Fibroblast of skin of scalp (primary cell): ENCODE results near the gene CFAP43.
"Not testable (repeated sequence)": the region's sequence is repeated elsewhere in the genome, so short reads cannot be mapped to it uniquely, and the experiment has no call there.

Experiments
- DNase-seq: peaks from one replicate; pipeline ENCODE4 v3.0.0-alpha.2; 2013

Gene CFAP43

DNA sequence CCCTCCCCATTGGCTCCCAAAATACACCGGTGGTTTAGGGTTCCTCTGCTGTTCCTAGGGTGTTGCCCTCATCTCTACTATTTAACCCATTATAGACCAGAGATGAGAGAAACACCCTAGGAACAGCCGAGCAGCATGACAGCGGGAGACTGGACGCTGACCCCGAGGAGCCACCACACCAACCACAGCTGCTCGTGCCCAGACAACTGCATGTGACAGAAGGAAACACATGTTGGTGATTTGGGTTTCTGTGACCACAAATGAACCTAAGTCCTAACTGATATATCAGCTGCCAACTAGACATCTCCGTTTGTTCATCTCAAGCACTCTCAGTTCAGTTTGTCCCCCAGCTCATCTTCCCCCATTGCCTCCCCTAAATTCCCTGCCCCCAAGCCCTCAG lies 13.4 kb downstream of the CFAP43 start:
- DNase-seq, result no peak

GRCh38 chr10:104216631-104217030 lies 15.5 kb downstream of the CFAP43 start:
- DNase-seq, result no peak

DNA sequence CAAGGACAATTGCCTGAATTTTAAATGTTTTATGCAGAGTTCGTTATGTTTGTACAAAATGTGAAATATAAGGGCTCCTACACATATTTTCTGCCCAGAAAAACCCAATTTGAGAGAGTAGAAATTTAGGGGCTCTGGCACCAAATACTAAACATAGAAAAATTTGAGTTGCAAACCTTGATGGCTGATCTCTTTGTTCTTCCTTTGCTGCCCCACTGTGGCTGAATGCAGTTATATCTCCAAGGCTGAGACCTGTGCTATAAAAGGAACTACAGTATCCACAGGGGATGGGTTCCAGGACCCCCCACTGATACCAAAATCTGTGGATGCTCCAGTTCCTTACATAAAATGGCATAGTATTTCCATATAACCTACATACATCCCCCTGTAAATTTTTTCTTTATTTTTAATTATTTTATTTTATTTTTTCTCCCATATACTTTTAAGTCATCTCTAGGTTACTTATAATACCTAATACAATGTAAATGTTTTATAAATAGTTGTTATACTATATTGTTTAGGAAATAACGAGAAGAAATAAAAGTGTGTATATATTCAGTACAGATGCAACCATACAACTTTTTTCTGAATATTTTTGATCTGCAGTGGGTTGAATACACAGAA lies 22.5 kb downstream of the CFAP43 start:
- DNase-seq, result peak; percentile 50

DNA sequence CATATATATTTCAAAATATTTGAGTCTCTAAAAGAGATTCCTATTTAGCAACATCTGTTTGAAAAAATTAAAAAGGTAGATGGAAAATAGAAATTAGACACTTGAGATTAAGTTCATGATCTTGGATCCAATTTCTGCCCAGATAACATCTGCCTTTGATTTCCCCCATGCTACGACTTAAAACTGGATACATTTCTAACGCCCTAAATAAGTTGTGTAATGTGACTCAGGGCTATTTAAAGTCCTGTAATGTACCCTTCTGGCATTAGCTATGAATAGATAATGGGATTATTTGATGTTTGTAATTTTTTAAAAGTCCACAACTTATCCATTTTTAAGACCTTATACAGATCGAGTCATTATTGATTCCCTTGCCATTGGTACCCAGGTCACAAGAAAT lies 23.4 kb downstream of the CFAP43 start:
- no peak for DNase-seq

DNA sequence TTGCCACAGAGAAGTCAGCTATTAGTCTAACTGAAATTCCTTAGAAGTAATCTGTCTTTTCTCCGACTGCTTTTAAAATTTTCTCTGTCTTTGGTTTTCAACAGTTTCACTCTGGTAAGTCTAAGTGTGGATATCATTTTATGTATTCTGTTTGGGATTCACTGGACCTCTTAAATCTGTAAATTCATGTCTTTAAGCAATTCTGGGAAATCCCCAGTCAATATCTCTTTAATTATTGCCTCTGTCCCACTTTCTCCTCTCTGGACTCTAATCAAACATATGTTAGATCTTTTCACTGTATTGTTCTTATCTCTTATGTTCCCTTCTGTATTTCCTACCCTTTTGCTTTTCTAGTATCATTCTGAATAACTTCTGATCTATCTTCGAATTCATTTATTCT lies 29.9 kb downstream of the CFAP43 start:
- no peak for DNase-seq

- peak; percentile 17 for DNase-seq
Measured at GRCh38 chr10:104201636-104202035, 30.5 kb downstream of the CFAP43 start.

DNA sequence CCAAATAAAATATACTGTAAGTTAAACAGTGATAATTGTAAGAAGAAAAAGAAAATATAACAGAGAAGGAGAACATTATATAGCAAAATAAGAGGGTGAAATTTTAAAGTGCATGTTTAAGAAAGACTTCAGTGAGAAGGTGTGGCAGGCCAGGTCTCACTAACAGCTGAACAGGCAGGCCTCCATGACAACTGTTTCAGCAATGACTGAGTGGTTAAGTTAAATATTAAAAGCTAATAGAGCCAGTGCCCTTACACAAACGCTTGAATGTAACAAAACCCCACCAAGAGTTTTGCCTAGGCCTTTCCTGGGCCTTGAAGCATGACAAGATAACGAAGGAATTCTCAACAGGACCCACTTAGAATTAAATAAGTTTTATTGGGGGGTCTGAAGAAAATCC lies 32.6 kb downstream of the CFAP43 start:
- DNase-seq, result no peak

DNA sequence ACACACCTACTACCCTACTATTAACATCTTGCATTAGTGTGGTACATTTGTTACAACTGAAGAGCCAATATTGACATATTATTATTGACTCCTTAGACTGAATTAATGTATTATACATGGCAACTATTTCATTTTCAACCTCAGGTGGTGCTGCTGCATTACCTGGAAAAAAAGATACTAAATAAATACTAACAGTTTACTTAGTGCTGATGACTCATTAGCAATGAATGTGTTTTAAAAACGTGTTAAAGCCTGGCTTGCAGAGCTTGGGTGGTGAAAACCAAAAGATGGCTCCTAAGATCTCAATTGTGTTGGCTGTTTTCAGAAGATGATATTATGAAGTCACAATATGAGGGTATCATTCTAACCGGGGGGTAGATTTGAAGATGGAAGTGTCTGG lies 34.8 kb downstream of the CFAP43 start:
- no peak for DNase-seq

DNA sequence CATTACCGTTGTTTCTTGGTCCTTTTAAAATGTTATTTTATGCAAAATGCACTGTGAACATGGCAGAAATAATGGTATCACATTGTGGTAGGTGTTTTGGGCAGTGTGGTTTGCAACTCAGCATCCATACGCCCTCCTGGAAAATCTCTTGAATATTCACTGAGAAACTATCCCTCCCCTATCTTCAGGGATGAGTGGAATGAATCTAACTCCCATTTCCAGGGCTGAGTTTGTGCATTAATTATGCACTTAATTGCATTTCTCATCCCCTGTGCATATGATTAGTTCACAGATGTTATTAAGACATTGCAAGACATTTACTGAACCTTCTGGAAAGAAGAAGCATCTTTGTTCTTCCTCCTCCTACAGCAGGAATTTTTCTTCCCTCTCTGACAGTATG lies 36.5 kb downstream of the CFAP43 start:
- no peak for DNase-seq

DNA sequence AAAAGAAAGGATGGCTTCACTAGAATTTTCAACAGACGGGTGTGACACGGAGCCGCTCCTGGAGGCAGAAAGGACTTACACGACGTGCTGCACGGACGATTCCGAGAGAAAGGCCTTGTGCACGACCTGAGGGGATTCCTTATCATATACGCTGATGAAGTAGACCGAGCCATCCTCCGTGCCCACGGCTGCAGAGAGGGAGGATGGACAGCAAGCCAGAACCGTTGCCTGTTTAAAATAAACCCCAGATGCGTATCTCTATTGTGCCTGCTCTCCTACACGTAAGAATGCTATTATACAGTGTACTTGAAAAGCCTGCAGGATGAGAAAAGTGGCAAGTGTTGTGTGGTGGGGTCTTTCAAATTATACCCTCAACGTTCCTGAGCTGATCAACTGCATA lies 38.4 kb downstream of the CFAP43 start:
- no peak for DNase-seq

GRCh38 chr10:104190695-104191094 lies 41.5 kb downstream of the CFAP43 start:
- no peak for DNase-seq

GRCh38 chr10:104183682-104184081 lies 48.5 kb downstream of the CFAP43 start:
- no peak for DNase-seq

DNA sequence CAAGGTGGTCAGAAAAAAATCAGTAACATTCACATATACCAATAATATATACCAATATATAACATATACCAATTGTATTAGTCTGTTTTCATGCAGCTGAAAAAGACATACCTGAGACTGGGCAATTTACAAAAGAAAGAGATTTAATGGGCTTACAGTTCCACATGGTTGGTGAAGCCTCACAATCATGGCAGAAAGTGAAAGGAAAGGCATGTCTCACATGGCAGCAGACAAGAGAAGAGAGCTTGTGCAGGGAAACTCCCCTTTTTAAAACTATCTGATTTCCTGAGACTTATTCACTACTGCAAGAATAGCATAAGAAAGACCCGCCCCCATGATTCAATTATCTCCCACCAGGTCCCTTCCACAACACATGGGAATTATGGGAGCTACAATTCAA lies 58.0 kb downstream of the CFAP43 start:
- DNase-seq, result not testable (repeated sequence)

- no peak for DNase-seq
Measured at GRCh38 chr10:104170610-104171254, 61.4 kb downstream of the CFAP43 start.

DNA sequence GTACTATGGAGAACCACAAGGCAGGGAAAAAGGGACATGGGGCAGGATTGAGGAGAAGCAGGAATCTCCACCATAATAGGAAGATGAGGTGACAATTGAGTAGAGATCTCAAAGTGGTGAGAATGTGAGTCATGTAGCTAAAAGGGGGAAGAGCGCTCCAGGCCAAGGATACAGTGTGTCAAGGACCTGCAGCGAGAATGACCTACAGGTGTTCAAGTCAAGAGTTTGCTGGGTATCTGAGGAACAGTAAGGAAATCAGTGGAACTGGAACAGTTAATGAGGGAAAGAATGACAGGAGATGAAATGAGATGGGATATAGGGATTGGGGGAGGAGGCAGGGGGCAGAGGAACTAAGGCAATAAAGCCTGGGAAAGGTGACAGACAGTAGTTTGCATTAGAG lies 76.6 kb downstream of the CFAP43 start:
- no peak for DNase-seq

GRCh38 chr10:104151737-104152136 lies 80.4 kb downstream of the CFAP43 start:
- DNase-seq, result no peak

DNA sequence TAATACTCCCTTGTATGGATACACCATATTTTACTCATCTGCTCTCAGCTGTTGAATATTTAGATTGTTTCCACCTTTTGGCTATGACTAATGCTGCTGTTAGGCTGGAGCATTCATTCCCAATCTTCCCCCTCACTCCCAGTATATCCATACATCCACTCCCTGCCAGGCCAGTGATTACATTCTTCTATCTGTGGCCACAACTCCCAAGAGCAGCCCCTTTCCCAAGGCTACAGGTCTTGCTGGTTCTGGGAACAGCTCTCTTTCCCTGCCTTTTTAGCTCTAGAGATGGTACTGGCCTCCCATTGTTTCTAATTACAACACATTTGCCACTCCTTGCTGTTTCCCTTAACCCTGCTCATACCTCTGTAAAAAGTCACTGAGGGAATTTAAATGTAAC lies 82.0 kb downstream of the CFAP43 start:
- peak; percentile 70 for DNase-seq

DNA sequence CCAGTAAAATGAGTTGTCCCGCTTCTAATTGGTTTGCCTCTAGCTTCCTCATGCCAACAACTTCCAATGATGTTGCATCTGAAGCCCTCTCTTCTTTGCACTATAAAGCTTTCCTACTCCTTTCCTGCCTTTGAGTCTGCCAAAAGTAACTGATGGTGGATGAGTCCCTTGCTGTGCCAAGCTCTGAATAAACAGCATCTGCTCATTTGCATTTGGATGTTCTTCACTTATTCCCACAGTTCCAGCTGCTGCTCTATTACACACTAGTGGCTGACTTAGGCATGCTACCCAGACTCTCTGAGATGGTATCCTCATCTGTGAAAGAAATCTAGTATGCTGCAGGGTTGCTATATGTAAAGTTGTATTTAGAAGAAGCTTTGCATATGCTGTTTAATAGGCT lies 85.3 kb downstream of the CFAP43 start:
- DNase-seq, result no peak

DNA sequence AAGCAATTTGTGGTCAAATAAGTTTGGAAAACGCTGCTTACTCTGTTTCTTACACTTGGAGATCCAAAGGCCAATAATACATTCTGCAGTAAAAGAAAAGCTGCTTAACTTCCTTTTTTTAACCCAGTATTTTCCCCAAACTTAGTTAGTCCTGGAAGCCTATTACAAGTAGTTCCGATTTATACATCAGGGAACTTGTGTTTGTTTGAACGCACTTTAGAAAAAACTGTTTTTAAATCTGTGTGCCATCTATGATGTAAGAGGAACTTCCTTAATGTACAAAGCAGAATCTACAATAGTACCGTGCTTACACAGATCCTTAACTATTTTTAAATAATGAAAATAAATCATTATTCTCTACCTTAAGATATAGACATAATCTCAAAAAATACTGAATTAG lies 87.2 kb downstream of the CFAP43 start:
- DNase-seq, result no peak

- DNase-seq, result no peak
Measured at GRCh38 chr10:104143829-104144228, 88.3 kb downstream of the CFAP43 start.

DNA sequence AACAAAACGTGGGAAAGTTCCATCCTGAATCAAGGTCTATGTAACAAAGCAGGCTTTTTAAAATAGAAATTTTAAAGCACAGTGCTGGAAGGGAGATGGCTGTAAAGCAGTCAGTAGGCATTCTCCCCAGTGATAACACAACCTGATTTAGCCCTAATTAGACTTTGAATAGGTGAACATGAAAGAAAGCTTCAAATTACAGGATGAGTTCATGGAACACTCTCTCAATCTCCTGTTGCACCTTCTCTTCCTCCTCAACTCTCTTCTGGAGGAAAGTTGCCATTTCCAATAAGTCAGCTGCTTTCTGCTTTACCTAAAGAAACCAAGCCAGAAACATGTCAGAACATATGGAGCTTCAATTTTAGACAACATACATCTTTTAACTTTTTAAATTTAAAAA lies 90.1 kb downstream of the CFAP43 start:
- DNase-seq, result no peak

GRCh38 chr10:104139221-104139620 lies 92.9 kb downstream of the CFAP43 start:
- no peak for DNase-seq

- DNase-seq, result no peak
Measured at GRCh38 chr10:104138131-104138530, 94.0 kb downstream of the CFAP43 start.

- no peak for DNase-seq
Measured at GRCh38 chr10:104130041-104130440, 102.1 kb downstream of the CFAP43 start.

GRCh38 chr10:104128214-104128613 lies 104.0 kb downstream of the CFAP43 start:
- peak; percentile 31 for DNase-seq
